GM19025 (cell line): ENCODE measurements around the gene ITGA3.

Experiments used
- ATAC-seq: cut with Tn5 transposase; IDR thresholded peaks from one replicate; pipeline ENCODE4 v1.9.1; 2021; ENCODE audit warnings: mild to moderate bottlenecking, low read depth, moderate library complexity; ENCODE audit not compliant: unreplicated experiment

ITGA3 gene

GRCh38 chr17:50090971-50091917, 35.3 kb downstream of the ITGA3 start:
- ATAC-seq = no peak

DNA sequence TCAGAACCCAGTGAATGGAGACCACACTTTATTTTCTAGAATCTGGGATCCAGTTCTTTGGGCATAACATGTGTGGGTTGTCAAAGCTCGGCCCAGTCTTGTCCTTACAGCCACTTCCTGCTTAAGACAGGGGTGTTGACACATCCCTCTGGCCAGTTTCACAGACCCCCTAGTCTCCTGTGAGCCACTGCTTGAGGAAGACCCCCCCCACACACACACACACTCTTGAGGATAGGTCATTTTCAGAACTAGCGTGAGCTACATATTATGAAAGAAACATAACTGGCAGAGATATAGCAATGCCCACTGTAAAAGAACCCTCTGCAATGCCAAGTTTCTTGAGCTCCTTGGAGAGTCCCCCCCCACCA, 36.0 kb downstream of the ITGA3 start:
- ATAC-seq = no peak

DNA sequence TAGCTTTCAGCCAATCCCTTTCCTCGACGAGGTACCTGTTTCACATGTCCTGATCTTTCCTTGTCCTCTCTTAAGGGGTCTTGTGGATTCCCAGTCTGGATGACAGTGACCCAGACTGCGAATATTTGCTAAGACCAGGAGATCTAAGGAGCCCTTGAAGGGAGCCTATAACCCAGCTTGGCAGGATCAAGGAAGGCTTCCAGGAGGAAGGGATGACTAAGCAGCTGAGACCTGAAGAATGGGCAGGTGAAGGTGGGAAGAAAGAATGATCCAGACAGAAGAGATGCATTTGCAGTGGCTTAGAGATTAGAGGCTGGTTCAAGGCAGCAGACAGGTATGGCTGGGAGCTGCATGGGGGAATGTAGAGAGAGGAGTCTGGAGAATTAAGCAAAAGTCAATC, 37.3 kb downstream of the ITGA3 start:
- no peak for ATAC-seq

- no peak for ATAC-seq
Measured at GRCh38 chr17:50093807-50094206, 37.9 kb downstream of the ITGA3 start.

DNA sequence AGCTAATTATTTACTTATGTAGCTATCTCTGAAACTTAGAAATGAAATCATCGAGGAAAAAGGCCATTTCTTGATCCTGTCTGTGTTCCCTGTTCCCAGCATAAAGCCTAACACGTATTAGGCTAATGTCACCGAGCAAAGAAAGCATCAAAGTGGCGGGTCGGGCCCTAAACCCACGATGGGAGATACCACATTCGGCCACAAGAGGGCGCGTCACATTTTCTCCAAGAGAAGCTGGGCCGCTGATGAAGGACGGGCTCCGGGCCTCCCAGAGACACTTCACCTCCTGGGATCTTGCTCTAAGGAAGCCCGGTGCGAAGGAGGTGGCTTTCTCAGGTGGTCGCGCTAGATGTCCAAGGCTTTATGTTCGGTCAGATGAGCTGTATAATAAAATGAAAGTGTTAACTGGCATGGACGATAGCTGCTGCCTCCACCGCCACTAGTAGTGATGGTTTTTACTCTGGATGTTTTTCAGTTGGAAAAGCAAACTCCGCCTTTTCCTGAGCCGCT, 38.4 kb downstream of the ITGA3 start:
- ATAC-seq = peak; percentile 29

GRCh38 chr17:50094753-50095619, 39.1 kb downstream of the ITGA3 start, which contains the start of gene PDK2:
TSS of gene PDK2 (plus strand) at chr17:50095351. CDS start at chr17:50095436, 85 bp downstream.
- peak; percentile 93 for ATAC-seq

GRCh38 chr17:50095626-50096037, 39.7 kb downstream of the ITGA3 start:
- ATAC-seq = no peak

GRCh38 chr17:50096092-50096491, 40.2 kb downstream of the ITGA3 start:
- ATAC-seq = no peak

- no peak for ATAC-seq
Measured at GRCh38 chr17:50096758-50097157, 40.8 kb downstream of the ITGA3 start.

GRCh38 chr17:50097455-50097854, 41.5 kb downstream of the ITGA3 start:
- ATAC-seq = no peak

- ATAC-seq = no peak
Measured at GRCh38 chr17:50097926-50098325, 42.0 kb downstream of the ITGA3 start.

DNA sequence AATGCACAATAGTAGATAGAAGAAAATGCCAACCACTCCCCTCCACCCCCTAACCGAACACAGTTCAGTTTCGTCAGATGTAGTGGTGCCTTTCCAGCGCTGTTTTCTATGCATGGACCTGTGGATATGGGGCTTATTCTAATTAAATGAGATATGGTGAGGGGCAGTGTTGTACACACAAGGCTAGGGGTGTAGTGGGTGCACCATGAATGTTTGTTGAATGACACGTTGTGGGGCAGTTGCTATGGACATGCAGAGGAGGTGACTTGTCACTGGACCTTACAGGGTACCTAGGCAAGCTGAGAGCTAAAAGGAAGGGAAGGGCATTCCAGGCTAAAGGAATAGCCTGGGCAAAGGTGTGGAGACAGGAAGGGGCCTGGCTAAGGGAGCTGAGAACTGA, 42.7 kb downstream of the ITGA3 start:
- ATAC-seq = no peak

GRCh38 chr17:50099003-50099402, 43.1 kb downstream of the ITGA3 start:
- ATAC-seq = no peak

DNA sequence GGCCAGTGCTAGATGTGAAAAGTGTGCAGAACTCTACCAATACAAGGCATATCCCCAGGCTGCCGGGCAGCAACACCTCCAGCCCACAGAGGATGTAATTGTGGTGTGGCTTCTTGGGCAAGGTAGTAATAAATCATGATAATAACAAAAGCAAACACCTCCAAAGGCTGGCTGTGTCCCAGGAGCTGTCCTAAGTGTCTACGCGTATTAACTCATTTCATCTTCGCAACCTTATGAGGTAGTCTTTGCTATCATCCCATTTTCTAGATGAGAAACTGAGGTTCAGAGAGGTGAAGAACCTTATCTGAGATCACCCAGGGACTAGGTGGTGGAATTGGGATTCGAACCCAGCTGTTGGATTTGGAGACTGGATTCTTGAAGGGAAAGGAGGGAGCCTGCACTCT, 44.6 kb downstream of the ITGA3 start:
- ATAC-seq = no peak

DNA sequence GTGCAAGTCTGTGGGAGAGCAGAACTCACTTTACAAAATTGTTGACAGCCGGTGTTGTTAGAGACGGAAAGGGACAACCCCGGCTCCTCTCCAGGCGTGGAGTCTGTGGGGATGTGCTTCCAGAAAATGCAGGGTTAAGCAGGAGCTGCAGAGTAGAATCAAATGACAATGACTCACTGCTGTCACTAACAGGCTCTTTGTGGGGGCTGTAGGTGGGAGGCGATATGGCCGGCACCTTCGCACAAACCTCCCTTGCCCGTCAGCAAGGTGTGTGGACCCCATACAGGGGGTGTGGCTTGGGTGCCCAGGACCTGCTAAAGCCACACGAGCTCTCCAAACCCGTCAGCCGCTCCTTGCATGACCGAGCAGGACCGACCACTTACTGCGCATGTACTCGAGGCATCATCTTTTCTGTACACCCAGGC, 45.0 kb downstream of the ITGA3 start:
- no peak for ATAC-seq

- ATAC-seq = no peak
Measured at GRCh38 chr17:50101346-50102163, 45.6 kb downstream of the ITGA3 start.

DNA sequence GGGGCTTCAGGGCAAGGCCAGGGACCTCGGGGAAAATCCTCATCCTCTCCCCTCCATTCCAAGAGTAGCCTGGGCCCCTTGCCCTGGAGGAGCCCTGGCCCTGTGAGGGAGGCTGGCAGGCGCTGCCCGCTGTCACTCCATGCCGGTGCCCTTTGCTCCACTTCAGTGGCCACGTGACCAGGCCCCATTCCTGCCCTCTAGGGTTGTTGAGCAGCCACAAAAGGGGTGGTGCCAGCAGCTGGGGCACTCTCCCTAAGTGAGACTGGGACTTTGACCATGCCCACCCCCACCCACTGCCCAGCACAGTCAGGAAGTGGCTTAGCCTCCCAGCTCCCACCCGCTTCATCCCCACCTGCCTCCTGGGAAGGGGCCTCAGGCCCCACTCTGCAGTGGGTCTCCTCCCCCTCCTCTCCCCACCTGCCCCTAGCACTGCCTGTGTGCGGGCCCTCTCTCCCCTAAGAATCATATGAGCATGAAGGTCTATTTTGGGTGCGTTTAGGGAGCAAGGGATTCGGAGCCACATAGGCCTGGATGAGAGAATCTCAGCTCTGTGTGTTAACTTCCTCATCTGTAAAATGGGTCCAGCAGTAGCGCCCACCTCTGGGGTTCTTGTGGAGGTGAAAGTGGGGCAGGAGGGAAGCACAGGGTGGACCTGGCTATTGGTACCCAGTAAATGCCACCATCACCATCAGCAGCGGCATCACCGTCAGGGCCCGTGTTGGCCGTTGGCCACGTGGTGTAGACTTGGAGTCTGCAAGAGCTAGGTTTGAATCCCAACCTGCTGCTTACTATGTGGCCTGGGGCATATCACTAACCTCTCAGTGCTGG, 46.5 kb downstream of the ITGA3 start:
- no peak for ATAC-seq

GRCh38 chr17:50103252-50103651, 47.3 kb downstream of the ITGA3 start:
- no peak for ATAC-seq

- no peak for ATAC-seq
Measured at GRCh38 chr17:50103941-50104340, 48.0 kb downstream of the ITGA3 start.
